Placental pericyte (primary cell): ENCODE measurements around the gene RWDD3. TPM values are rescaled to one million over a fixed set of nuclear protein-coding genes. Genes with fewer than 3 reads are reported as not detected.

Experiments used
- total RNA-seq: library from RNA; depleted of rRNA; stranded (reverse); fragments of >200 nt; gene quantifications from 2 replicates; pipeline ENCODE4 v1.2.3, GENCODE V29; 2012

Gene RWDD3
- 6.1 and 6.9 TPM in 2 replicates for total RNA-seq

DNA sequence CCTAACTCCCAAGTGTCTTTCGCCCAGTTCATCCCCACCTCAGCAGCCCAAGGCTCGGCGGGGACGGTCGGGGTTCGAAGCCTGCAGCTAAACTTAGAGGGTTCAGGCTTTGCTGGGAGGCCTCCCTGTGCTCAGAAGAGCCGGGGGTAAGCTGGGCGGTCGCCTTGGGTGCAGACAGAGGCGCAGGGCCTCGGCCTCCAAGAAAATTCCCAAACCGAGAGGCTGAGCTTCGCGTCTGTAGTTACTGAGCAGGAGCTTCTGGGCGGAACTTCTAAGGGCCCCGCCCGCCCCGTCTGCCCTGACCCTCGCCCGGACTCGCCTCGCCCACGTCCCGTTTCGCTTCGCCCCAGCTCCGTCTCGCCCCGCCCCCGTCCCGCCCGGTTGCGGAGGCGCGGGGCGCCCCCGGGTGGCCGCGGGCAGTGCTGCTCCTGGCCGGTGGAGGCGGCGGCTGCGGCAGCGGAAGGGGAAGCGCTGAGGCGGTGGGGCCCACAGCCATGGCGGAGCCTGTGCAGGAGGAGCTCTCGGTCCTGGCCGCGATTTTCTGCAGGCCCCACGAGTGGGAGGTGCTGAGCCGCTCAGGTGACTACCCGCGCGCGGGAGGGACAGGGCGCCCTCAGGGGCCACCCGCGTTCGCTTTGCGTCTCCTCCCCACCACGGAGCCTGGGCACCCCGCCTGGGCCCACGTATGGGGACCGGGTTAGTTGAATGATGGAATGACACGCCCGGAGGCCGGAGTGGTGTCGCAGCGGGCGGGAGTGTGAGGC lies at the start of gene RWDD3:
RWDD3 (plus strand) TSS at position 474 of the 764 bp plus-strand sequence; CDS start at position 495, 21 bp downstream.

Other genes with a start within 250 kb of the RWDD3 start
- gene ALG14, start 161.3 kb upstream of the RWDD3 start, total RNA-seq = 2.2 and 4.9 TPM in 2 replicates
- 0.22 and 0.29 TPM in 2 replicates for gene TLCD4, start 116.9 kb upstream of the RWDD3 start, total RNA-seq